ENCODE data around the gene CAMK2N1.

CAMK2N1 gene

GRCh38 chr1:20478057-20478635, 7.9 kb downstream of the CAMK2N1 start:
- DNase-seq (ENCODE audit: low read depth in 2 of 2) = no peak

GRCh38 chr1:20477348-20478056, 8.5 kb downstream of the CAMK2N1 start:
- DNase-seq (ENCODE audit: low read depth in 2 of 2) = no peak

GRCh38 chr1:20476265-20477038, 9.6 kb downstream of the CAMK2N1 start:
- DNase-seq (ENCODE audit: low read depth in 2 of 2) = no peak

GRCh38 chr1:20474996-20475395, 11.0 kb downstream of the CAMK2N1 start:
- no peak for DNase-seq (ENCODE audit: low read depth in 2 of 2)

- no peak for DNase-seq (ENCODE audit: low read depth in 2 of 2)
These were observed 11.6 kb downstream of the CAMK2N1 start for GRCh38 chr1:20474333-20474975.

- no peak for DNase-seq (ENCODE audit: low read depth in 2 of 2)
These were observed 12.1 kb downstream of the CAMK2N1 start for GRCh38 chr1:20473894-20474293.

GRCh38 chr1:20472860-20473711, 12.9 kb downstream of the CAMK2N1 start:
- no peak for DNase-seq (ENCODE audit: low read depth in 2 of 2)

- no peak for DNase-seq (ENCODE audit: low read depth in 2 of 2)
These were observed 13.9 kb downstream of the CAMK2N1 start for GRCh38 chr1:20472121-20472520.

- no peak for DNase-seq (ENCODE audit: low read depth in 2 of 2)
These were observed 15.8 kb downstream of the CAMK2N1 start for GRCh38 chr1:20470194-20470593.

GRCh38 chr1:20469406-20470076, 16.5 kb downstream of the CAMK2N1 start:
- DNase-seq (ENCODE audit: low read depth in 2 of 2) = no peak

- DNase-seq (ENCODE audit: low read depth in 2 of 2) = no peak
These were observed 19.7 kb downstream of the CAMK2N1 start for GRCh38 chr1:20466273-20466672.

GRCh38 chr1:20465187-20465586, 20.8 kb downstream of the CAMK2N1 start:
- no peak for DNase-seq (ENCODE audit: low read depth in 2 of 2)

- DNase-seq (ENCODE audit: low read depth in 2 of 2) = no peak
These were observed 22.5 kb downstream of the CAMK2N1 start for GRCh38 chr1:20463502-20463901.

GRCh38 chr1:20462397-20462796, 23.6 kb downstream of the CAMK2N1 start:
- no peak for DNase-seq (ENCODE audit: low read depth in 2 of 2)

GRCh38 chr1:20458717-20459116, 27.3 kb downstream of the CAMK2N1 start:
- DNase-seq (ENCODE audit: low read depth in 2 of 2) = no peak

GRCh38 chr1:20454004-20454403, 32.0 kb downstream of the CAMK2N1 start:
- no peak for DNase-seq (ENCODE audit: low read depth in 2 of 2)

GRCh38 chr1:20449735-20450311, 36.2 kb downstream of the CAMK2N1 start:
- no peak for DNase-seq (ENCODE audit: low read depth in 2 of 2)

GRCh38 chr1:20448671-20449071, 37.3 kb downstream of the CAMK2N1 start:
- DNase-seq (ENCODE audit: low read depth in 2 of 2) = no peak

GRCh38 chr1:20447794-20448193, 38.2 kb downstream of the CAMK2N1 start:
- no peak for DNase-seq (ENCODE audit: low read depth in 2 of 2)

- DNase-seq (ENCODE audit: low read depth in 2 of 2) = no peak
These were observed 39.2 kb downstream of the CAMK2N1 start for GRCh38 chr1:20446796-20447195.

- no peak for DNase-seq (ENCODE audit: low read depth in 2 of 2)
These were observed 40.1 kb downstream of the CAMK2N1 start for GRCh38 chr1:20445956-20446355.
